RWPE1 (cell line): ENCODE measurements around the gene HDAC6.

Experiments used
- CTCF ChIA-PET: fragments of 350-600 bp; sonication (Branson Sonifier 250); formaldehyde crosslinking; extraction: SDS; loops from one replicate; lab custom pipeline; 2021; lab: Yijun Ruan, JAX
- POLR2A ChIA-PET: fragments of 400-600 bp; formaldehyde crosslinking; extraction: SDS; loops from one replicate; lab custom pipeline; 2020; ENCODE audit warnings: antibody characterized with exemption; ENCODE audit not compliant: low non-redundant PET; lab: Yijun Ruan, JAX
- DNase-seq: peaks from one replicate; pipeline ENCODE4 v3.0.0; 2012; ENCODE audit warnings: low spot score
- H3K27ac ChIP-seq: fragments of 450-650 bp; 2 replicates; pipeline ENCODE4 v1.5.1; 2017
- CTCF ChIP-seq: fragments of 450-650 bp; conservative IDR thresholded peaks from 2 replicates; pipeline ENCODE4 v1.5.1; 2017; ENCODE audit warnings: low read depth, mild to moderate bottlenecking

Gene HDAC6

DNA sequence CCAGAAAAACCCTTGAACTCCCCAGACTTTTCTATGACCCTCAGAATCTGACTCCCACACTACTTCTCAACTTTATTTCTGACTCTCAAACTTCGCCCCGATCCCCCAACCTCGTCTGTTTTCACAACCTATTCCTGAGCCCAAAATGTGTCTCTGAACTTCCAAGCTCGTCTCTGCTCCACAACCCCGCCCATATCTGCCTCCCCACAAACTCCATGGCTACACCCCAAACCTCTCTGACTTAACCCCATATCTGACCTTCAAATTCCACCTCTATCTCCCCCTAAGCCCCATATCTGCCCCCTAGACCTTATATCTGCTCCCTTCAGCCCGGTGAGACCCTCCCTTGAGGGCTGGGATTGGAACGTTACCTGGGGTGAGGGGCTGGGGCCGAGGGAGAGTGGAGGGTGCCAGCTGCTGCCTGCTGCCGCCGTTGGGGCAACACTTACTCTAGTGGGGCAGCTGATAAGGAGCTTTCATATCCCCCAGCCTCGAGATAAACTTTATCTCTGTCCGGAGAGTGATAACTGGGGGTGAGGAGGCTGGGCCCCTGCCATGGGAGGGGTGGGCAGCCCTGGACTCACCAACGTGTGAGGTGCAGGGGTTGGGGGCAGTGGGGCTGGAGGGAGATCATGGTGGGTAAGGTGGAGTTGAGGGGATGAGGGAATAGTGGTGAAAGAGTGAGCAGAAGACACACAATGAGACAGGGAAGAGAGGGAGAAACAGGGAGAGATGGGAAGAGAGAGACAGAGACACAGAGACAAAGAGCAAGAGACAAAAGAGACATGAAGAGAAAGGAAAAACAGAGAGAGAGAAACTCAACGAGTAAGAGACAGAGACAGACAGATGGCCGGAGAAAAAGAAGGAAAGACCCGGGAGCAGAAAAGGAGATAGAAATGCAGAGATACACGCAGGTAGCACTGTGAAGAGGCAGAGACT, 14.1 kb upstream of the HDAC6 start:
- ChIA-PET POLR2A (no interaction called here), CTCF (no interaction called here)
- TF ChIP-seq CTCF, result no peak
- DNase-seq, result no peak
- H3K27ac ChIP-seq, result no peak overlapping the region

- no peak overlapping the region for H3K27ac ChIP-seq
- no peak for DNase-seq
- no peak for TF ChIP-seq CTCF
- ChIA-PET POLR2A (no interaction called here), CTCF (no interaction called here)
These were observed 12.3 kb upstream of the HDAC6 start for GRCh38 chrX:48789366-48790220.

- ChIA-PET CTCF (no interaction called here), POLR2A (no interaction called here)
- DNase-seq, result no peak
- H3K27ac ChIP-seq, result no peak overlapping the region
- TF ChIP-seq CTCF, result no peak
These were observed 11.4 kb upstream of the HDAC6 start for GRCh38 chrX:48790477-48790876.

DNA sequence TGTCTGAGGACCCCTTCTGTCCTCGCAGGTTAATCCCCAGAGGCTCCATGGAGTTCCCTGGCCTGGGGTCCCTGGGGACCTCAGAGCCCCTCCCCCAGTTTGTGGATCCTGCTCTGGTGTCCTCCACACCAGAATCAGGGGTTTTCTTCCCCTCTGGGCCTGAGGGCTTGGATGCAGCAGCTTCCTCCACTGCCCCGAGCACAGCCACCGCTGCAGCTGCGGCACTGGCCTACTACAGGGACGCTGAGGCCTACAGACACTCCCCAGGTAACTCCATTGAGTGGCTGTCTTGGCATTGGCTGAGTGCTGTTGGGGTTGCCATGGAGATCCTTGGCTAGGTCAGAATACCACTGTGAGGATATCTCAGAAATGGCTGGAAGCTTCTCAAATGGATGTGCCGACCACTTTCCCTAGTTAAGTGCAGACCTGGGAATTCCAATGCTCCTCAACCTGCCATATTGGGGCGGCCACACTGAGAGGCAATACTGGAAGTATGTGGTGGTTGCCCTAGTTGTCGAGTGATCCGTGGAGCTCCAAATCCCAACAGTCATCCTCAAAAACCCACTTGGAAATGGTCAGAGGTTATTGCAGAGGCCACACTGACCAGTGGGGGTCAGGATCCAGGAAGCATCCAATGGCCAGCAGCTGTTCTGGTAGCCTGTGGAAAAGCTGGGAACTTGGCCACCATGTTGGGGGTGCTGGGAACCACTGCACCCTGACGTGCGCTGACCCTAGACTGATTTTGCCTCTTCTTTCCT, 10.6 kb upstream of the HDAC6 start:
- no peak overlapping the region for H3K27ac ChIP-seq
- TF ChIP-seq CTCF, result no peak
- CTCF ChIA-PET, result no interaction called here
- POLR2A ChIA-PET, result no interaction called here
- no peak for DNase-seq

DNA sequence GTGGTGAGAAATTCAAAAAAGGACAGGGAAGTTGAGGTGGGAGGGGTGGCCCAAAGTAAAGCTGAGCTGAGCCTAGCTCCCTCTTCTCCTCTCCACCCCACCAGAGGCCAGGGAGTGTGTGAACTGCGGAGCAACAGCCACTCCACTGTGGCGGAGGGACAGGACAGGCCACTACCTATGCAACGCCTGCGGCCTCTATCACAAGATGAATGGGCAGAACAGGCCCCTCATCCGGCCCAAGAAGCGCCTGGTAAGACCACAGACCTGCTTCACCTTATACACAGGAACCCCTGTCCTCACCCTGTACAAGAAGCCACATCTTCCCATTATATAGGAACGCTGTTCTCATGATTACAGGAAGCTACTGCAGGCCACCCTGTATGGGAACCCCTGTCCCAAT, 9.6 kb upstream of the HDAC6 start:
- TF ChIP-seq CTCF, result no peak
- CTCF ChIA-PET, result no interaction called here
- POLR2A ChIA-PET, result no interaction called here
- H3K27ac ChIP-seq, result no peak overlapping the region
- no peak for DNase-seq

- ChIA-PET CTCF (no interaction called here), POLR2A (no interaction called here)
- no peak for TF ChIP-seq CTCF
These were observed 7.9 kb upstream of the HDAC6 start for GRCh38 chrX:48793935-48794334.

More at GRCh38 chrX:48793935-48794334, 7.9 kb upstream of the HDAC6 start:
- no peak for DNase-seq
- H3K27ac ChIP-seq, result no peak overlapping the region
